ENCODE data around the gene MFNG. TPM values are rescaled to one million over a fixed set of nuclear protein-coding genes. Genes with fewer than 3 reads are reported as not detected.

Gene MFNG
- total RNA-seq, 3 donors from 2014 or later: 9.4 to 20.6 (median 17.8) TPM

DNA sequence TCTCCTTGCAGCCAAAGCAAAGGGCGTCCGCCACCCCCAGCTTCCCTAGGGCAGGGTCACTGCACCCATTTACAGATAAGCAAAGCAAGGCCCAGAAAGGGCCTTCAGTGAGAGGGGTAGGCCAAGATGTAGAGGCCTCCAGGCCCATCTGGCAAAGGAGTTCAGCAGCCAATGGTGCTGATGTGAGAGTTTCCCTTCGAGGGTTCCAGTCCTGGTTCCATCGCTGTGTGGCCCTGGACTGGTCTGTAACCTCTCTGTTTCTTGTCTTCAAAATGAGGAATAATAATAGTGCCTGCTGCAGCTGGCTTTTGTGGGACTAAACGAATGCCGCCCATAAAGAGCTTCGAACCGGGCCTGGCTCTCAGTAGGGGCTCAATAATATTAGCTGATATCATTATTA lies 62.9 kb downstream of the MFNG start:
- Histone ChIP-seq H3K4me1 (peaks cover 8 to 11% of the 10 kb centered on the region in 2 donors), H3K4me3 (no peak overlapping the region), H3K27me3 (peaks cover 6 to 92% of the 10 kb centered on the region in 2 donors), H3K9me3 (no peaks in the 10 kb centered on the region), H3K27ac (no peak overlapping the region), H3K36me3 (no peaks in the 10 kb centered on the region)
- TF ChIP-seq, protein P1, sequence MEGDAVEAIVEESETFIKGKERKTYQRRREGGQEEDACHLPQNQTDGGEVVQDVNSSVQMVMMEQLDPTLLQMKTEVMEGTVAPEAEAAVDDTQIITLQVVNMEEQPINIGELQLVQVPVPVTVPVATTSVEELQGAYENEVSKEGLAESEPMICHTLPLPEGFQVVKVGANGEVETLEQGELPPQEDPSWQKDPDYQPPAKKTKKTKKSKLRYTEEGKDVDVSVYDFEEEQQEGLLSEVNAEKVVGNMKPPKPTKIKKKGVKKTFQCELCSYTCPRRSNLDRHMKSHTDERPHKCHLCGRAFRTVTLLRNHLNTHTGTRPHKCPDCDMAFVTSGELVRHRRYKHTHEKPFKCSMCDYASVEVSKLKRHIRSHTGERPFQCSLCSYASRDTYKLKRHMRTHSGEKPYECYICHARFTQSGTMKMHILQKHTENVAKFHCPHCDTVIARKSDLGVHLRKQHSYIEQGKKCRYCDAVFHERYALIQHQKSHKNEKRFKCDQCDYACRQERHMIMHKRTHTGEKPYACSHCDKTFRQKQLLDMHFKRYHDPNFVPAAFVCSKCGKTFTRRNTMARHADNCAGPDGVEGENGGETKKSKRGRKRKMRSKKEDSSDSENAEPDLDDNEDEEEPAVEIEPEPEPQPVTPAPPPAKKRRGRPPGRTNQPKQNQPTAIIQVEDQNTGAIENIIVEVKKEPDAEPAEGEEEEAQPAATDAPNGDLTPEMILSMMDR (IDR thresholded peaks at IDR 0.05): no peak
- TF ChIP-seq POLR2AphosphoS5 (IDR thresholded peaks at IDR 0.05) (no peak), POLR2A (IDR thresholded peaks at IDR 0.05) (no peak)
- DNase-seq (ENCODE audit: low spot score in 2 of 2): no peak
- intact Hi-C loops (cut with DNase I; ENCODE audit: low total_unique reads): loop anchor here (5.0 kb wide), 1 partner anchor 871 kb away; no protein-coding TSS in a partner anchor

DNA sequence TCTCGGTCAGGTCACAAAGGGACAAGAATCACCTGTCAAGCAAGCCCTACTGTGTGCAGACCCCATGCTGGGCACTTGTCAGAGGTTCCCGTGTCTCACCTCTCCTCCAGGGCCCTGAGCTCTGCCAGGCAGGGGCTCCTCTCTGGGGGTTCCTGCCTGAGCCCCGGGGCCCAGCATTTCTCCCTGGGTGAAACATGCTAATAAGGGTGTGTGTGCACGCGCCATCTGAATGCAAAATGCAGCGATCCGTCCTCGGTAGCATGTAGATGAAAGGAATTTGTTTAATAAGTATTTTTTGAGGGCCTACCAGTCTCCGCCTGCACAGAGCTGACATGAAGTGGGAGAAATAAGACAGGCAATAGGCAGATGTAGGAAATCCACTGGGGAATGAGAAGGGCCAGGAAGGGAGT lies 64.7 kb downstream of the MFNG start:
- peaks cover 5 to 8% of the 10 kb centered on the region in 2 donors for H3K4me1 ChIP-seq
- H3K9me3 ChIP-seq: no peaks in the 10 kb centered on the region
- no peak for DNase-seq (ENCODE audit: low spot score in 2 of 2)
- no peaks in the 10 kb centered on the region for H3K36me3 ChIP-seq
- intact Hi-C loops (cut with DNase I; ENCODE audit: low total_unique reads): loop anchor here (5.0 kb wide), 1 partner anchor 869 kb away; no protein-coding TSS in a partner anchor
- H3K27ac ChIP-seq: no peak overlapping the region
- H3K27me3 ChIP-seq: peaks cover 0 to 89% of the 10 kb centered on the region in 2 donors
- H3K4me3 ChIP-seq: no peak overlapping the region
- TF ChIP-seq POLR2A (IDR thresholded peaks at IDR 0.05) (no peak), POLR2AphosphoS5 (IDR thresholded peaks at IDR 0.05) (no peak)
- TF ChIP-seq, protein P1 (IDR thresholded peaks at IDR 0.05): no peak

DNA sequence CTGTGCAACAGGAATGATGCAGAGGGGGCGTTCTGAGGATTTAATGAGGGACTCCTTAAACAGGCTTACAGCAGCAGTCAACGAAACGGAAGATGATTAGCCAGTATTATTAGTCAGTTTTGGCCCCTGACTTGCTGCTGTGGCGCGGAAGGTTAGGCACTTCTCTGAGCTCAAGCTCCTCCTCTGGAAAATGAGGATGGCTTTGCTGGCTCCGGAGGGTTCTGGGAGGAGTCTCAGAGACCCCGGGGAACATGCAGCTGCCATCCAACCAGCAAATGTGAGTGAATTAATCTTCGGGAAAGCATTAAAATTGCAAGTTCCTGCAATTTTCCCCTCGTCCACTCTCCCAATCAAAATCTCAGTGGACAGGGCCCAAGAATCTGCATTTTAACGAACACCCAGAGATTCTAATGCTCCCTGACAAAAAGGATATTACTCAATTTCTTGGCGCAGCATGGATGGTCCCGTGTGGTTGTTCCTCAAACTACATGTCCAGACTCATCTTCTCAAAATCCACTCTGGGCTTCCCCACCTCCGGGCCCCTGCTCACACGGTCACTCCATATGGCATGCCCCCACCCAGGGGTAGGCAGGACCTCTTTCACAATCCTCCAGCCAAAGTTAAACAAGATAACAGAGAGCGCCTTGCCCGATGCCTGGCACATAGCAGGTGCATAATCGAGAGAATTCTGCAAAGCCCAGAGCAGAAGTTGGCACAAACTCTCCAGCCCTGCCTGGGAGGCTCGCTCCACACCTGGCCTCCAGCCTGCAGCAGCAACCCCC lies 65.3 kb downstream of the MFNG start:
- peaks cover 0 to 89% of the 10 kb centered on the region in 2 donors for H3K27me3 ChIP-seq
- no peak overlapping the region for H3K27ac ChIP-seq
- no peak for DNase-seq (ENCODE audit: low spot score in 2 of 2)
- no peaks in the 10 kb centered on the region for H3K36me3 ChIP-seq
- no peaks in the 10 kb centered on the region for H3K9me3 ChIP-seq
- peak overlapping the region in 1 of 3 donors; percentile 62 for H3K4me3 ChIP-seq
- peaks cover 5 to 8% of the 10 kb centered on the region in 2 donors for H3K4me1 ChIP-seq
- intact Hi-C loops (cut with DNase I; ENCODE audit: low total_unique reads): loop anchor here (5.0 kb wide), 1 partner anchor 869 kb away; no protein-coding TSS in a partner anchor
- TF ChIP-seq, protein P1 (IDR thresholded peaks at IDR 0.05): no peak
- TF ChIP-seq POLR2AphosphoS5 (IDR thresholded peaks at IDR 0.05) (no peak), POLR2A (IDR thresholded peaks at IDR 0.05) (no peak)

DNA sequence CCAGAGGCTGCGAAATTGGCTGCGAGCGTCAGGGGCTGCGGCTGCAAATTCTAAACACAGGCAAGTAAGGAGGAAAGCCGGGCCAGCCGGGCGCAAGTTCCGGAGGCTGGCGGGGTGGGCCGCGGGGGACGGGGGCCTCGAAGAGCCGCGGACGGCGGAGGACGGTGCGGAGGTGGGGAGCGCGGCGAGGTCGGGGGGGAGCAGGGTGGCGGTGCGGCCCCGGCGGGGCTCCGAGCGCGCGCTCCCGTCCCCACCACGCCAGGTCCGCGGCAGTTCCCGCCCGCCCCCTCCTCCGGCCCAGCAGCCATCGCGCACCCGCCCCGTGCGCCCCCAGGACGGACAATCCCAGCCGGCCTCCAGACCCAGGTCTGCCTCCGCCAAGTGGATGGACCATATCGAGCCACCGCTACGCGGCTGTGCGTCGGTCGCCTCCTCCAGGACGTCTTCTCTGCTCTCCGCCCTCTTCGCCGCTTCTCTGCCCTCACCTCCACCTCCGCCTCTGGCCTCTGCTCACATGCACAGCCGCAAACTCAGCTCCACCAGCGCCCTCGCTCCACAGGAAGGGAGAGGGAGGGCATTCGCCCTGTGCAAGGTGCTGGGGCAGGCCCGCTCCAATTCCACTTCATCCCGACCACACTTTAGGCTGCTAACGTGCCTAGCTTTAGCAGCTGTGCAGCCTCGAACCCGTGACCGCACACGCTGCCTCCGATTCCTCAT lies 66.1 kb downstream of the MFNG start:
- Histone ChIP-seq H3K27me3 (peaks cover 0 to 84% of the 10 kb centered on the region in 2 donors), H3K4me3 (peak overlapping the region in 2 of 3 donors; percentile 40 to 62), H3K36me3 (no peaks in the 10 kb centered on the region), H3K4me1 (peaks cover 5 to 8% of the 10 kb centered on the region in 2 donors), H3K9me3 (no peaks in the 10 kb centered on the region), H3K27ac (no peak overlapping the region)
- intact Hi-C loops (cut with DNase I; ENCODE audit: low total_unique reads): loop anchor here (5.0 kb wide), 1 partner anchor 868 kb away; no protein-coding TSS in a partner anchor
- no peak for DNase-seq (ENCODE audit: low spot score in 2 of 2)
- no peak for TF ChIP-seq POLR2A (IDR thresholded peaks at IDR 0.05)
- no peak for TF ChIP-seq POLR2AphosphoS5 (IDR thresholded peaks at IDR 0.05)
- TF ChIP-seq, protein P1 (IDR thresholded peaks at IDR 0.05): no peak
